ENCODE measurements around the gene CSNK1G1. TPM values are rescaled to one million over a fixed set of nuclear protein-coding genes. Genes with fewer than 3 reads are reported as not detected.

Gene CSNK1G1
- total RNA-seq, 1 experiment from 2014 or later, result 11.5 TPM

DNA sequence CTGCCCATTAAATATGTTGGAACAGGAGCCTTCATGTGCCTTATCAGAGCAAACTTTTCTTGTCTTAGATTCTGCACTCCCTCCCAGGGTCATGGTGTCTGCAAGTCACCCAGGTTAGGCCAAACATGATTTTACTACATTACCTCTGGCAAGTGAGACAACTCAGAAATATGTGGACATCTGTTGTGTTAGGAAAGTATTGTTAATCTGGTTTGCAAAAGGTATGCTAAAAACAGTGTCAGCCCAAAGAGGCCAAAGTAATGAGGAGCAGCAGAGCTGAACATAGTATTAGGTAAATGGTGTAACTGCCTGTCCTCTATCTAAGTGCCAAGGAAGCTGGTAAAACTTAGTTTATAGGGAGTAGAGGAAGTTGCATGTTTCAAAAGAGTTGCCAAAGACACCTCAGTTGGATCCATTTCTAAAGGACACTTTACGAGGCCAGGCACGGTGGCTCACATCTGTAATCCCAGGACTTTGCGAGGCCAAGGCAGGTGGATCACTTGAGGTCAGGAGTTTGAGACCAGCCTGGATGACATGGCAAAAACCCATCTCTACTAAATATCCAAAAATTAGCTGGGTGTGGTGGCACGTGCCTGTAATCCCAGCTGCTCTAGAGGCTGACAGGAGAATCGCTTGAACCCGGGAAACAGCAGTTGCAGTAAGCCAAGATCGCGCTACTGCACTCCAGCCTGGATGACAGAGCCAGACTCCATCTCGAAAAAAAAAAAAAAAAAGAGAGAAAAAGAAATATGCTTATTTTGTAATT is 170.6 kb downstream of the CSNK1G1 start:
- H3K9me3 ChIP-seq, result no peaks in the 10 kb centered on the region
- H3K36me3 ChIP-seq (ENCODE audit: control insufficient read depth, insufficient read depth, low read length), result no peaks in the 10 kb centered on the region
- intact Hi-C loops (cut with micrococcal nuclease; ENCODE audit: unreplicated experiment), result no loop called here
- TF ChIP-seq, protein P1, sequence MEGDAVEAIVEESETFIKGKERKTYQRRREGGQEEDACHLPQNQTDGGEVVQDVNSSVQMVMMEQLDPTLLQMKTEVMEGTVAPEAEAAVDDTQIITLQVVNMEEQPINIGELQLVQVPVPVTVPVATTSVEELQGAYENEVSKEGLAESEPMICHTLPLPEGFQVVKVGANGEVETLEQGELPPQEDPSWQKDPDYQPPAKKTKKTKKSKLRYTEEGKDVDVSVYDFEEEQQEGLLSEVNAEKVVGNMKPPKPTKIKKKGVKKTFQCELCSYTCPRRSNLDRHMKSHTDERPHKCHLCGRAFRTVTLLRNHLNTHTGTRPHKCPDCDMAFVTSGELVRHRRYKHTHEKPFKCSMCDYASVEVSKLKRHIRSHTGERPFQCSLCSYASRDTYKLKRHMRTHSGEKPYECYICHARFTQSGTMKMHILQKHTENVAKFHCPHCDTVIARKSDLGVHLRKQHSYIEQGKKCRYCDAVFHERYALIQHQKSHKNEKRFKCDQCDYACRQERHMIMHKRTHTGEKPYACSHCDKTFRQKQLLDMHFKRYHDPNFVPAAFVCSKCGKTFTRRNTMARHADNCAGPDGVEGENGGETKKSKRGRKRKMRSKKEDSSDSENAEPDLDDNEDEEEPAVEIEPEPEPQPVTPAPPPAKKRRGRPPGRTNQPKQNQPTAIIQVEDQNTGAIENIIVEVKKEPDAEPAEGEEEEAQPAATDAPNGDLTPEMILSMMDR (IDR thresholded peaks at IDR 0.05; ENCODE audit: insufficient read depth in 1 of 2, low read depth in 1 of 2, low read length in 1 of 2, severe bottlenecking in 1 of 2, unreplicated experiment in 1 of 2), result no peak
- ChIA-PET CTCF (no interaction called here), POLR2A (no interaction called here)
- H3K4me1 ChIP-seq, result no peaks in the 10 kb centered on the region
- no peak overlapping the region for H3K4me3 Mint-ChIP-seq (ENCODE audit: unreplicated experiment)
- no peaks in the 10 kb centered on the region for H3K36me3 Mint-ChIP-seq (ENCODE audit: insufficient read depth, unreplicated experiment)
- H3K27ac Mint-ChIP-seq (ENCODE audit: unreplicated experiment), result no peak overlapping the region
- H3K27me3 ChIP-seq (replicated peaks; ENCODE audit: control insufficient read depth, insufficient read depth, low read length), result no peaks in the 10 kb centered on the region
- no peak for DNase-seq
- no peak overlapping the region for H3K4me3 ChIP-seq (ENCODE audit: low read depth, low read length)
- H3K9me3 Mint-ChIP-seq (ENCODE audit: unreplicated experiment), result no peaks in the 10 kb centered on the region
- no peaks in the 10 kb centered on the region for H3K27me3 Mint-ChIP-seq (ENCODE audit: insufficient read depth, unreplicated experiment)
- BruUV-seq (replicated peaks), result no TSS peak
- no peaks in the 10 kb centered on the region for H3K4me1 Mint-ChIP-seq (ENCODE audit: low read depth, unreplicated experiment)

DNA sequence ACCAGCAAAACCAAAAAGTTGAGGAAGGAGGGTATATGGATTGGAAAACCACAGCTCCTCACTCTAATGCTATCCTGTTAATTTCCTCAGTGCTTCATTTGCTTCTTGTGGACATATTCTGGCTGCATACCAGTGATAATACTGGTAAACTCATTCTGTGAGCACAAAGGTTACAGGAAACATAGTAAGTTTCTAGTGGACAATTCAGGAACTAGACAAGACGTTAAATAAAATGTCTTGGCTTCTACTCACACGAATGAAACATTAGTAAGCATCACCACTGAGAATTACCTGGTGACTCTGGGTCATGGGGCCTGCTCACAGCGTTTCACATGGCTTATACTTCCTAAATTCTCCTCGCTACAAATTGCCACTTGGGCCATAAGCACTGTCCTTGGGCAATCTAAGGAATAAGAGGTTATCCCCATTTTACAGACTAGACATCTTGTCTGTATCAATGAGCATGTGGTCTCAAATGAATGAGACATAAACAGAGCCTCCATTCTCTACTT is 173.1 kb downstream of the CSNK1G1 start:
- H3K4me3 Mint-ChIP-seq (ENCODE audit: unreplicated experiment), result no peak overlapping the region
- TF ChIP-seq, protein P1 (IDR thresholded peaks at IDR 0.05; ENCODE audit: insufficient read depth in 1 of 2, low read depth in 1 of 2, low read length in 1 of 2, severe bottlenecking in 1 of 2, unreplicated experiment in 1 of 2), result no peak
- Histone ChIP-seq H3K4me1 (no peaks in the 10 kb centered on the region), H3K36me3 (ENCODE audit: control insufficient read depth, insufficient read depth, low read length) (no peaks in the 10 kb centered on the region), H3K27me3 (replicated peaks; ENCODE audit: control insufficient read depth, insufficient read depth, low read length) (no peaks in the 10 kb centered on the region), H3K9me3 (no peaks in the 10 kb centered on the region), H3K4me3 (ENCODE audit: low read depth, low read length) (no peak overlapping the region)
- H3K9me3 Mint-ChIP-seq (ENCODE audit: unreplicated experiment), result no peaks in the 10 kb centered on the region
- POLR2A ChIA-PET, result no interaction called here
- H3K27ac Mint-ChIP-seq (ENCODE audit: unreplicated experiment), result no peak overlapping the region
- no peaks in the 10 kb centered on the region for H3K4me1 Mint-ChIP-seq (ENCODE audit: low read depth, unreplicated experiment)
- BruUV-seq (replicated peaks), result no TSS peak
- CTCF ChIA-PET, result no interaction called here
- intact Hi-C loops (cut with micrococcal nuclease; ENCODE audit: unreplicated experiment), result no loop called here
- DNase-seq, result no peak
- H3K36me3 Mint-ChIP-seq (ENCODE audit: insufficient read depth, unreplicated experiment), result no peaks in the 10 kb centered on the region
- no peaks in the 10 kb centered on the region for H3K27me3 Mint-ChIP-seq (ENCODE audit: insufficient read depth, unreplicated experiment)

DNA sequence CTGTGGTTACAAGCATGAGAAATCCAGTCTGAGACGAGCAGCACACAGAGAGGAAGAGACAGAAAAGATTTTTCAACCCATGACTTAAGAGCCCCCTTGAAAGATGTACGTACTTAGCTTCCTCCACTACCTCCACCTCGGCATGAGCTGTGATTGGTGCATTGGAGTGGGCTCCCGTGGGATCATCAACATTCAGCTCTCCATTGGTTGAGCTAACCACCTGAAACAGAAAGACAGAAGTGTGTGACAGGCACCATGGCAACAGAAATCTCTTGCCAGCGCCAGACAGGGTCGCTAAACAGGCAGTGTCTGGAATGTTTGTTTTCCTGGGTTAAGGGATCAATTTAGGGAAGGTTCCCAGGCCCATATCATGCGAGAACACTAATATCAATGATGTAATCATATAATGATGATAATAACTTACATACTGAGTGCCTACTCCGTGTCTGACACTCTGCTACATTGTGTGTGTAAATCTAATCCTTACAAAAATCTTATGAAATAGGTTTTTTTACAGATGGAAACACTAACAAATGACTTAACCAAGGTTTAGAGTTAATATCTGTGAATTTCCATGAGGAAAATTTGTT is 175.6 kb downstream of the CSNK1G1 start:
- H3K27me3 Mint-ChIP-seq (ENCODE audit: insufficient read depth, unreplicated experiment), result no peaks in the 10 kb centered on the region
- intact Hi-C loops (cut with micrococcal nuclease; ENCODE audit: unreplicated experiment), result no loop called here
- H3K4me1 Mint-ChIP-seq (ENCODE audit: low read depth, unreplicated experiment), result no peaks in the 10 kb centered on the region
- H3K27ac Mint-ChIP-seq (ENCODE audit: unreplicated experiment), result no peak overlapping the region
- no peaks in the 10 kb centered on the region for H3K4me1 ChIP-seq
- no peaks in the 10 kb centered on the region for H3K27me3 ChIP-seq (replicated peaks; ENCODE audit: control insufficient read depth, insufficient read depth, low read length)
- no TSS peak for BruUV-seq (replicated peaks)
- H3K4me3 ChIP-seq (ENCODE audit: low read depth, low read length), result no peak overlapping the region
- H3K36me3 ChIP-seq (ENCODE audit: control insufficient read depth, insufficient read depth, low read length), result no peaks in the 10 kb centered on the region
- TF ChIP-seq, protein P1 (IDR thresholded peaks at IDR 0.05; ENCODE audit: insufficient read depth in 1 of 2, low read depth in 1 of 2, low read length in 1 of 2, severe bottlenecking in 1 of 2, unreplicated experiment in 1 of 2), result no peak
- H3K4me3 Mint-ChIP-seq (ENCODE audit: unreplicated experiment), result no peak overlapping the region
- no peak for DNase-seq
- H3K9me3 Mint-ChIP-seq (ENCODE audit: unreplicated experiment), result no peaks in the 10 kb centered on the region
- POLR2A ChIA-PET, result no interaction called here
- peaks cover 5% of the 10 kb centered on the region for H3K36me3 Mint-ChIP-seq (ENCODE audit: insufficient read depth, unreplicated experiment)
- CTCF ChIA-PET, result interaction anchor here (0.5 kb wide), 1 partner anchor 676 kb away, joined by 3 read pairs; the partner anchor contains the start of gene USP3
- no peaks in the 10 kb centered on the region for H3K9me3 ChIP-seq
